ENCODE measurements around the gene ANKRD62.
A peak's percentile ranks its signal among the peaks of the same experiment; 100 is the strongest.
"Not testable (repeated sequence)": the region's sequence is repeated elsewhere in the genome, so short reads cannot be mapped to it uniquely, and the experiment has no call there.

The ANKRD62 gene

DNA sequence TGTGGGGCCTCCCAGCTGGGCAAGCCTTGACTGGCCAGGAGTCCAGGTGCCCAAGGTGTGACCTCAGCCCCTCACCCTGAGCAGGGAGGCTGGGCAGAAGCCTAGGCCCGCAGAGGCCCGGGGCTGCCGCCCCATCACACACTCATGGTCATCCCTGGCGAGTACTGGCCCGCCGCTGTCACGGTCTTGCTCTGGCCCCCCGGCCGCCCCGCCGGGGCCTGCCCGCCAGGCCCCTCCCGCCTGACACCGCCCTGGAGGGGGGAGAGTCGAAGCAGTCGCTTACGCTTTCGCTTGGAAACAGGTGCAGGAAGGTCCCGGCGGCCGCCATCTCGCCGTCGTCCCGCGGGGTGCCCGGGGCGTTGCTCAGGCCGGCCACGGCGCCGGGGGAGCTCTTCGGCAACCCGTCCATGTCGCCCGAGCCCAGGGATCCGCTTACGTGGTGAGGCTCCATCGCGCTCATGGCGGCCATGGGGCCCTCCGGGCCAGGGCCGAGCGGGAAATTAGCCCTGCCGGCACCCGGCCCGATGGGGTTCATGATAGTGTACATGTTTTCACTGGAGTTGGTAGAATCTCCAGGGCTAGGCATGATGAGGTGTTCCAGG lies 26.6 kb upstream of the ANKRD62 start:
- Histone ChIP-seq H3K9me3 (ENCODE audit: control extremely low read depth in 1 of 5, control insufficient read depth in 4 of 5, insufficient read depth in 2 of 5, low read depth in 1 of 5, low read length in 4 of 5) (no peaks in the 10 kb centered on the region), H3K4me1 (ENCODE audit: control extremely low read depth in 1 of 4, control insufficient read depth in 4 of 4, insufficient read depth in 4 of 4, low read length in 3 of 4) (peaks cover 0 to 3% (median 0%) of the 10 kb centered on the region in 4 experiments), H3K36me3 (ENCODE audit: control insufficient read depth in 4 of 4, insufficient read depth in 4 of 4, low read length in 3 of 4) (no peaks in the 10 kb centered on the region), H3K27ac (ENCODE audit: insufficient read depth in 1 of 2, low read depth in 1 of 2, low read length in 2 of 2, poor library complexity in 1 of 2, severe bottlenecking in 2 of 2) (no peak overlapping the region), H3K27me3 (replicated peaks in 2 of 5; ENCODE audit: control insufficient read depth in 4 of 5, insufficient read depth in 5 of 5, low read length in 4 of 5) (no peaks in the 10 kb centered on the region), H3K4me3 (ENCODE audit: control insufficient read depth in 1 of 7, extremely low read depth in 1 of 7, insufficient read depth in 4 of 7, low read depth in 2 of 7, low read length in 6 of 7) (no peak overlapping the region)
- CTCF ChIA-PET: no interaction called here
- POLR2A ChIA-PET: no interaction called here
- DNase-seq: no peak
- 97% methylated on average over 35 of the region's 47 CpGs for WGBS (ENCODE audit: insufficient coverage)

DNA sequence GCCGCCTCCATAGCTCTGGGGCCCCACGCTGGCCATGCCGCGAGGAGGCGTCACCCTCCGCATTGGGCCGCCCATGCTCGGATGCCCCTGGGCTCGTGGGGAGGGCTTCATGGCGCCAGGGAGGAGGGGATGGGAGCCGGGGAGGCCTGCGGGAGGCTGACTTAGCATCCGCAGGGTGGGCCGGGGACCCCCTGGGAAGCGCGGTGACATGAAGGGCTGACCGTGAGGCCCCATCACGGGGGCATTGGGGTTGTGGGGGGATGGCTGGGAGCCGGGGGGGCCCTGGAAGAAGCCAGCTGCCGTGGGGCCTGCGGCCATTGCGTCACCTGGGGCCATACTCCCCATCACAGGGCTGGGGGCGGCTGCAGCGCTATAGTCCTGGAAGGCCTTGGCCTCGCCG lies 26.0 kb upstream of the ANKRD62 start:
- no peaks in the 10 kb centered on the region for H3K9me3 ChIP-seq (ENCODE audit: control extremely low read depth in 1 of 5, control insufficient read depth in 4 of 5, insufficient read depth in 2 of 5, low read depth in 1 of 5, low read length in 4 of 5)
- peaks cover 0 to 3% (median 0%) of the 10 kb centered on the region in 4 experiments for H3K4me1 ChIP-seq (ENCODE audit: control extremely low read depth in 1 of 4, control insufficient read depth in 4 of 4, insufficient read depth in 4 of 4, low read length in 3 of 4)
- ChIA-PET POLR2A (no interaction called here), CTCF (no interaction called here)
- no peak overlapping the region for H3K27ac ChIP-seq (ENCODE audit: insufficient read depth in 1 of 2, low read depth in 1 of 2, low read length in 2 of 2, poor library complexity in 1 of 2, severe bottlenecking in 2 of 2)
- no peaks in the 10 kb centered on the region for H3K36me3 ChIP-seq (ENCODE audit: control insufficient read depth in 4 of 4, insufficient read depth in 4 of 4, low read length in 3 of 4)
- DNase-seq: no peak
- H3K4me3 ChIP-seq (ENCODE audit: control insufficient read depth in 1 of 7, extremely low read depth in 1 of 7, insufficient read depth in 4 of 7, low read depth in 2 of 7, low read length in 6 of 7): no peak overlapping the region
- WGBS (ENCODE audit: insufficient coverage): 95% methylated on average over 15 of the region's 26 CpGs
- no peaks in the 10 kb centered on the region for H3K27me3 ChIP-seq (replicated peaks in 2 of 5; ENCODE audit: control insufficient read depth in 4 of 5, insufficient read depth in 5 of 5, low read length in 4 of 5)

DNA sequence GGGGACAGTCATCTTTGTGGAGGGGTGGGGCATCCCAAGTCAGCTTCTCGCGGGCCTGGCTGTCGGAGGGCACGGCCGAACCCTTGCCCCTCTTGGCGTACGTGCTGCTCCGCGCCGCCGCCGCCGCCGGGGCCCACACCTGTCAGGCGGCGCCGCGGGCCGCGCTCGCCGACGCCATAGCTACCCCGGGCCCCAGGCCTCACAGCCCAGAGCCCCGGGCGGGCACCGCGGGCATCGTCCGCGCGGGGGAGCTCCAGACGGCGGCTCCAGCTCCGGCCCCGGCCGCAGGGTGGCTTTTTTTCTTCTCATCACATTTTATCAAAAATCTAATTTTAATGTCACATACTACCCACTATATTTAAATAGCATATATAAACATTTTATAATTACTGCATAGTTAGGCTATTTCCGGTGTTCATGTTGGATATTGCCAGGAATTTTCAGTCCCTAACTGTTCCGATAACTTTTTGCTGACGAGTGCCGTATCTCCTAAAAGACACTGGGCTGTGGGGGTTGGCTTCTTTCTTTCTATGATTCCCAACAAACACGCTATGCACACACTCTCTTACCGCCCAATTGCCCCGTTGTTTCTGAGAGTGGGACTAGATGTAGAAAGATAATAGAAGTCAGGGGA lies 25.2 kb upstream of the ANKRD62 start:
- CTCF ChIA-PET: not testable (repeated sequence)
- H3K4me3 ChIP-seq (ENCODE audit: control insufficient read depth in 1 of 7, extremely low read depth in 1 of 7, insufficient read depth in 4 of 7, low read depth in 2 of 7, low read length in 6 of 7): peak overlapping the region in 1 of 7 experiments; percentile 4

DNA sequence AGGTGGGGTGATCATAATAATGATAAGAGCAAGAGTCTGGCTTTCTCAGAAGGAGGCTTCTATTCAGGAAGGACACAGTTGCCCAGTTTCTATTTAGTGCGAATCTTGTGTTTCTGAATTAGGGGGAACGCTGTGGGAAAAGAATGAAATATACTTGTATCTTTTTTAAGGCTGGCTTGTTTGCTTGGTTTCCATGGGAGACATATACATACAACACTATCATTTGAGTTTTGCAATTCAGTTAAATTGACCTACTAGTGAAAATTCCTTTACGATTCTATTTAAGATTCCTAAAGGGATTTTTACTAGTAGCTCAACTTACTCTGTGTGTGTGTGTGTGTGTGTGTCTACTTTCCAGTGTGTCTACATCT lies 24.7 kb upstream of the ANKRD62 start:
- Histone ChIP-seq H3K9me3 (ENCODE audit: control extremely low read depth in 1 of 5, control insufficient read depth in 4 of 5, insufficient read depth in 2 of 5, low read depth in 1 of 5, low read length in 4 of 5) (no peaks in the 10 kb centered on the region), H3K36me3 (ENCODE audit: control insufficient read depth in 4 of 4, insufficient read depth in 4 of 4, low read length in 3 of 4) (no peaks in the 10 kb centered on the region), H3K27me3 (replicated peaks in 2 of 5; ENCODE audit: control insufficient read depth in 4 of 5, insufficient read depth in 5 of 5, low read length in 4 of 5) (no peaks in the 10 kb centered on the region), H3K27ac (ENCODE audit: insufficient read depth in 1 of 2, low read depth in 1 of 2, low read length in 2 of 2, poor library complexity in 1 of 2, severe bottlenecking in 2 of 2) (no peak overlapping the region), H3K4me3 (ENCODE audit: control insufficient read depth in 1 of 7, extremely low read depth in 1 of 7, insufficient read depth in 4 of 7, low read depth in 2 of 7, low read length in 6 of 7) (no peak overlapping the region), H3K4me1 (ENCODE audit: control extremely low read depth in 1 of 4, control insufficient read depth in 4 of 4, insufficient read depth in 4 of 4, low read length in 3 of 4) (peaks cover 0 to 3% (median 0%) of the 10 kb centered on the region in 4 experiments)
- ChIA-PET CTCF (interaction anchor here (0.5 kb wide), 1 partner anchor 599 kb away, joined by 3 read pairs; no protein-coding TSS in a partner anchor), POLR2A (no interaction called here)
- DNase-seq: no peak
- no CpG with 5 or more reads among the region's 3 CpGs for WGBS (ENCODE audit: insufficient coverage)

More for the DNA sequence above, 25.2 kb upstream of the ANKRD62 start:
- 94% methylated on average over 26 of the region's 44 CpGs for WGBS (ENCODE audit: insufficient coverage)
- DNase-seq; H3K36me3 ChIP-seq (ENCODE audit: control insufficient read depth in 4 of 4, insufficient read depth in 4 of 4, low read length in 3 of 4); H3K27me3 ChIP-seq (replicated peaks in 2 of 5; ENCODE audit: control insufficient read depth in 4 of 5, insufficient read depth in 5 of 5, low read length in 4 of 5); H3K27ac ChIP-seq (ENCODE audit: insufficient read depth in 1 of 2, low read depth in 1 of 2, low read length in 2 of 2, poor library complexity in 1 of 2, severe bottlenecking in 2 of 2); POLR2A ChIA-PET; H3K9me3 ChIP-seq (ENCODE audit: control extremely low read depth in 1 of 5, control insufficient read depth in 4 of 5, insufficient read depth in 2 of 5, low read depth in 1 of 5, low read length in 4 of 5); H3K4me1 ChIP-seq (ENCODE audit: control extremely low read depth in 1 of 4, control insufficient read depth in 4 of 4, insufficient read depth in 4 of 4, low read length in 3 of 4): not testable (repeated sequence)

DNA sequence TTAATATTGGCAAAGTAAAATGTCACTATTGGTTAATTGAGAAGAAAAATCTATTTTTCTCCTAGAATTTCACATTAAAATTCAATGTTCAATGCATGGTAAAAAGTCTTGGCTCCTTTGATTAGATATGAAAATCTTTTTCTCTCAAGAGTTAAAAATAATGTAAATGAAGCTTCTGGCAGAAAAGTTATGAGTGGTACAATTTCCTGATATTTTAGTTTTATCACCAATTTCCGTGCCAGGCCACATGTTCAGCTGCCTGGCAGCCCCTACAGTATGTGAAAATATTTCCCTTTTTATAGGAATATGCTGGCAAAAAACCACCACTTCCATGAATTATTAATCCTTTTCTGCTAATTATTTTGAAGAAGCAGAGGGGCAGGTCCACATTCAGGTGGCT lies 22.6 kb upstream of the ANKRD62 start:
- DNase-seq; H3K9me3 ChIP-seq (ENCODE audit: control extremely low read depth in 1 of 5, control insufficient read depth in 4 of 5, insufficient read depth in 2 of 5, low read depth in 1 of 5, low read length in 4 of 5); H3K27ac ChIP-seq (ENCODE audit: insufficient read depth in 1 of 2, low read depth in 1 of 2, low read length in 2 of 2, poor library complexity in 1 of 2, severe bottlenecking in 2 of 2); CTCF ChIA-PET; H3K36me3 ChIP-seq (ENCODE audit: control insufficient read depth in 4 of 4, insufficient read depth in 4 of 4, low read length in 3 of 4); H3K27me3 ChIP-seq (replicated peaks in 2 of 5; ENCODE audit: control insufficient read depth in 4 of 5, insufficient read depth in 5 of 5, low read length in 4 of 5); POLR2A ChIA-PET; H3K4me3 ChIP-seq (ENCODE audit: control insufficient read depth in 1 of 7, extremely low read depth in 1 of 7, insufficient read depth in 4 of 7, low read depth in 2 of 7, low read length in 6 of 7); H3K4me1 ChIP-seq (ENCODE audit: control extremely low read depth in 1 of 4, control insufficient read depth in 4 of 4, insufficient read depth in 4 of 4, low read length in 3 of 4): not testable (repeated sequence)
- WGBS (ENCODE audit: insufficient coverage): no CpG with 5 or more reads among the region's 1 CpG

DNA sequence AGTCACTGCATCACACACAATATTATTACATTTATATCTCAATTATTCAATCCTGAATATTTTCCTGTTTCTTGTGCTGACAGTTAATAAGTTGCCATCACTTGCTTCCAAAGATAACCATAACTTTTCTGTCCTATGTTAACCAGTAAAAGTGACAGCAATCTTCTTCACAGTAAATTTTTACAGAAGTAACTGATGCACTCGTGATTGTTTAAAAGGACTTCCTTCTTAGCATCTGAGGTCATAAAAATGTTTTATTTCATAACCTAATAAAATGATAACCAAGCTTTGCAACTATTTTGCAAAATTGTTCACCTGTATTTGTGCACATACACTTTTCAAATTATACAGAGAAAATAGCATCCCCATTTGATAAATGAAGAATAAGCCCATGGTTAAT lies 20.6 kb upstream of the ANKRD62 start:
- DNase-seq: no peak
- peaks cover 0 to 8% (median 0%) of the 10 kb centered on the region in 5 experiments for H3K27me3 ChIP-seq (replicated peaks in 2 of 5; ENCODE audit: control insufficient read depth in 4 of 5, insufficient read depth in 5 of 5, low read length in 4 of 5)
- no peaks in the 10 kb centered on the region for H3K36me3 ChIP-seq (ENCODE audit: control insufficient read depth in 4 of 4, insufficient read depth in 4 of 4, low read length in 3 of 4)
- POLR2A ChIA-PET: no interaction called here
- H3K4me3 ChIP-seq (ENCODE audit: control insufficient read depth in 1 of 7, extremely low read depth in 1 of 7, insufficient read depth in 4 of 7, low read depth in 2 of 7, low read length in 6 of 7): no peak overlapping the region
- WGBS (ENCODE audit: insufficient coverage): no CpG with 5 or more reads among the region's 1 CpG
- CTCF ChIA-PET: no interaction called here
- no peaks in the 10 kb centered on the region for H3K9me3 ChIP-seq (ENCODE audit: control extremely low read depth in 1 of 5, control insufficient read depth in 4 of 5, insufficient read depth in 2 of 5, low read depth in 1 of 5, low read length in 4 of 5)
- H3K27ac ChIP-seq (ENCODE audit: insufficient read depth in 1 of 2, low read depth in 1 of 2, low read length in 2 of 2, poor library complexity in 1 of 2, severe bottlenecking in 2 of 2): no peak overlapping the region
- peaks cover 0 to 3% (median 0%) of the 10 kb centered on the region in 4 experiments for H3K4me1 ChIP-seq (ENCODE audit: control extremely low read depth in 1 of 4, control insufficient read depth in 4 of 4, insufficient read depth in 4 of 4, low read length in 3 of 4)

DNA sequence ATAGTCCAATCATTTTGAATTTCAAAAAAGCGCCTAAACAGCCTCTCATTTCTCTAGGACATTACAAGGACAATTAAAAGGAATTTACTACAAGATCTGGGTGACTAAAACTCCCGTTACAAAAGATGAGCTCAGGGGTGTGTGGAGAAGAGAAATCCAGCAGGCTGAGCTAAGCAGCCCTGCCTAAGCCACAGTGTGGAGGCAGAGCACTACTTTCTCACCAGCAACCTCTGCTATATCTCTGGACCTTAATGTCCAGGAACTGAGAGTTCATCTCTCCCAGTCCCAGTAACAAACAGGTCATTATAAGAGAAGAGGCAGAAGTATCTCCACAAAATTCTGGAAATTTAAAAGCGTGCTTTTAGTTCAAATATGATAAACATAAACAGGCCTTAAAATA lies 18.9 kb upstream of the ANKRD62 start:
- H3K4me1 ChIP-seq (ENCODE audit: control extremely low read depth in 1 of 4, control insufficient read depth in 4 of 4, insufficient read depth in 4 of 4, low read length in 3 of 4): peaks cover 0 to 1% (median 0%) of the 10 kb centered on the region in 4 experiments
- peaks cover 0 to 8% (median 0%) of the 10 kb centered on the region in 5 experiments for H3K27me3 ChIP-seq (replicated peaks in 2 of 5; ENCODE audit: control insufficient read depth in 4 of 5, insufficient read depth in 5 of 5, low read length in 4 of 5)
- 100% methylated on average over 2 of the region's 3 CpGs for WGBS (ENCODE audit: insufficient coverage)
- H3K9me3 ChIP-seq (ENCODE audit: control extremely low read depth in 1 of 5, control insufficient read depth in 4 of 5, insufficient read depth in 2 of 5, low read depth in 1 of 5, low read length in 4 of 5): no peaks in the 10 kb centered on the region
- ChIA-PET CTCF (no interaction called here), POLR2A (no interaction called here)
- H3K36me3 ChIP-seq (ENCODE audit: control insufficient read depth in 4 of 4, insufficient read depth in 4 of 4, low read length in 3 of 4): no peaks in the 10 kb centered on the region
- no peak overlapping the region for H3K4me3 ChIP-seq (ENCODE audit: control insufficient read depth in 1 of 7, extremely low read depth in 1 of 7, insufficient read depth in 4 of 7, low read depth in 2 of 7, low read length in 6 of 7)
- H3K27ac ChIP-seq (ENCODE audit: insufficient read depth in 1 of 2, low read depth in 1 of 2, low read length in 2 of 2, poor library complexity in 1 of 2, severe bottlenecking in 2 of 2): no peak overlapping the region
- no peak for DNase-seq
